Keratinocyte (primary cell): Measurements from ENCODE around the gene GNG4.

Experiments used
- EZH2 ChIP-seq: IDR thresholded peaks from one replicate; pipeline ENCODE4 v1.6.1; 2012; ENCODE audit warnings: inconsistent platforms, mild to moderate bottlenecking, low read length, moderate library complexity
- TF ChIP-seq, protein P1 (sequence below), 3 experiments: IDR thresholded peaks in 1 of 3; conservative IDR thresholded peaks in 1 of 3; optimal IDR thresholded peaks in 1 of 3; 2 replicates in 2 of 3; 3 replicates in 1 of 3; pipeline versions ENCODE3 to v1.5.1; 2011; ENCODE audit warnings: low read length in 3 of 3, mild to moderate bottlenecking in 3 of 3, moderate library complexity in 2 of 3, control low read depth in 1 of 3, inconsistent platforms in 1 of 3; ENCODE audit not compliant: insufficient read depth in 2 of 3; ENCODE audit errors: extremely low read depth in 1 of 3

DNA sequence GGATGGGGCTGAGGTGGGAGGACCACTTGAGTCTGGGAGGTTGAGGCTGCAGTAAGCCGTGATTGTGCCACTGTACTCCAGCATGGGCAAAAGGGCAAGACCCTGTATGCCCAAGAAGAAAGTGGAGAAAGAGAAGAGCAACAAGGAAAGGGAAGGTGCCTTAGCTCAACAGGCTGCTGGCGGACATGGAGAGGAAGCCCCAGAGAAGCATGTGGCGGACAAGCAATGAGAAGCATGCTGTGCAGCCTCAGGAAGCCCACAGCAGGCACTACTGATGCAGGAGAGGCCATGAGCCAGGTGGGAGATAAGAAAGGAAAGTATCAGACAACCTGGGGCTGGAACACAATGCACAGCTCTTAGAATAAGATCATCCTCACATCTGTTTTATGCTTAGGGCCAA, 32.6 kb upstream of the GNG4 start:
- no peak for TF ChIP-seq EZH2
- TF ChIP-seq, protein P1, sequence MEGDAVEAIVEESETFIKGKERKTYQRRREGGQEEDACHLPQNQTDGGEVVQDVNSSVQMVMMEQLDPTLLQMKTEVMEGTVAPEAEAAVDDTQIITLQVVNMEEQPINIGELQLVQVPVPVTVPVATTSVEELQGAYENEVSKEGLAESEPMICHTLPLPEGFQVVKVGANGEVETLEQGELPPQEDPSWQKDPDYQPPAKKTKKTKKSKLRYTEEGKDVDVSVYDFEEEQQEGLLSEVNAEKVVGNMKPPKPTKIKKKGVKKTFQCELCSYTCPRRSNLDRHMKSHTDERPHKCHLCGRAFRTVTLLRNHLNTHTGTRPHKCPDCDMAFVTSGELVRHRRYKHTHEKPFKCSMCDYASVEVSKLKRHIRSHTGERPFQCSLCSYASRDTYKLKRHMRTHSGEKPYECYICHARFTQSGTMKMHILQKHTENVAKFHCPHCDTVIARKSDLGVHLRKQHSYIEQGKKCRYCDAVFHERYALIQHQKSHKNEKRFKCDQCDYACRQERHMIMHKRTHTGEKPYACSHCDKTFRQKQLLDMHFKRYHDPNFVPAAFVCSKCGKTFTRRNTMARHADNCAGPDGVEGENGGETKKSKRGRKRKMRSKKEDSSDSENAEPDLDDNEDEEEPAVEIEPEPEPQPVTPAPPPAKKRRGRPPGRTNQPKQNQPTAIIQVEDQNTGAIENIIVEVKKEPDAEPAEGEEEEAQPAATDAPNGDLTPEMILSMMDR (optimal IDR thresholded peaks at IDR 0.05 in 1 of 3, IDR thresholded peaks at IDR 0.05 in 1 of 3, conservative IDR thresholded peaks at IDR 0.05 in 1 of 3; ENCODE audit: extremely low read depth in 1 of 3, insufficient read depth in 2 of 3, low read length in 3 of 3) = no peak
